Kidney (tissue), 14 donors: ENCODE data around the gene RNGTT. TPM values are rescaled to one million over a fixed set of nuclear protein-coding genes. Genes with fewer than 3 reads are reported as not detected.
"Not testable (repeated sequence)": the region's sequence is repeated elsewhere in the genome, so short reads cannot be mapped to it uniquely, and the experiment has no call there.

Source experiments
- DNase-seq, 5 donors: peaks; one replicate each; pipeline ENCODE4 v3.0.0-alpha.2; 2013 to 2020
- FAIRE-seq: peaks from 2 replicates; lab custom pipeline; 2012; peaks lifted over from hg19 to GRCh38; lab: Jason Lieb, UNC
- H3K27ac ChIP-seq, 2 donors: one replicate each; pipeline ENCODE4 v1.7.0; 2013; ENCODE audit warnings: low read depth in 2 of 2, low read length in 2 of 2, inconsistent platforms in 1 of 2
- H3K27me3 ChIP-seq: one replicate; pipeline ENCODE4 v1.7.1; 2013; ENCODE audit warnings: low read length, inconsistent platforms; ENCODE audit not compliant: control insufficient read depth, insufficient read depth
- H3K36me3 ChIP-seq, 3 donors: one replicate each; pipeline versions ENCODE4 v1.7.0 to v1.7.1; 2013; ENCODE audit warnings: low read length in 3 of 3, control low read depth in 1 of 3, inconsistent platforms in 1 of 3; ENCODE audit not compliant: insufficient read depth in 3 of 3, control insufficient read depth in 2 of 3
- H3K4me1 ChIP-seq, 3 donors: one replicate each; pipeline versions ENCODE4 v1.7.0 to v1.7.1; 2013; ENCODE audit warnings: low read length in 3 of 3, inconsistent platforms in 1 of 3, low read depth in 1 of 3; ENCODE audit not compliant: control insufficient read depth in 2 of 3, insufficient read depth in 2 of 3
- H3K4me3 ChIP-seq, 3 donors: one replicate each; pipeline versions ENCODE4 v1.7.0 to v1.8.1; 2013; ENCODE audit warnings: low read length in 3 of 3, control low read depth in 1 of 3, inconsistent platforms in 1 of 3
- H3K9ac ChIP-seq, 3 donors: one replicate each; pipeline versions ENCODE4 v1.7.0 to v1.7.1; 2013; ENCODE audit warnings: low read length in 3 of 3, control low read depth in 1 of 3, inconsistent platforms in 1 of 3
- H3K9me3 ChIP-seq, 3 donors: one replicate each; pipeline versions ENCODE4 v1.7.0 to v1.7.1; 2013; ENCODE audit warnings: low read length in 3 of 3, control low read depth in 1 of 3, inconsistent platforms in 1 of 3; ENCODE audit not compliant: control insufficient read depth in 2 of 3, insufficient read depth in 1 of 3
- intact Hi-C: fragments of 100-400 bp; cut with DNase I; formaldehyde crosslinking; loops from one replicate; pipeline ENCODE4 v1.11.1; 2022
- polyA plus RNA-seq: library from polyadenylated mRNA; stranded (reverse); fragments of 350-450 nt; fragmentation: Illumina TruSeq; extraction: RNeasy Lipid Tissue Mini Kit (QIAGEN cat#74804); gene quantifications from one replicate; pipeline ENCODE4 v1.2.3, GENCODE V29; 2014; ENCODE audit warnings: low read depth, low replicate concordance; ENCODE audit not compliant: insufficient read depth
- total RNA-seq: library from RNA; stranded (reverse); fragmentation: NEBNext Ultra II Directional; extraction: Animal tissue kit (Norgen Biotek cat#: 25700); gene quantifications from one replicate; pipeline ENCODE4 v1.2.1, GENCODE V29; 2021
- TF ChIP-seq, protein P1 (sequence below): IDR thresholded peaks from 3 replicates; pipeline ENCODE4 v1.5.1; 2012; ENCODE audit warnings: mild to moderate bottlenecking, moderate library complexity, borderline replicate concordance; ENCODE audit not compliant: insufficient read depth; ENCODE audit errors: extremely low read depth
- donor health status: control.
- donor health status: control.
- donor health status: control.
- donor health status: control.
- donor health status: control.
- donor health status: DM: yes; HTN: yes; CAD: no.
- donor health status: Normal renal cell carcinoma (clear cell type).

The RNGTT gene
- total and polyA plus RNA-seq, 2 donors from 2014 or later, result 5.4 to 13.8 TPM

DNA sequence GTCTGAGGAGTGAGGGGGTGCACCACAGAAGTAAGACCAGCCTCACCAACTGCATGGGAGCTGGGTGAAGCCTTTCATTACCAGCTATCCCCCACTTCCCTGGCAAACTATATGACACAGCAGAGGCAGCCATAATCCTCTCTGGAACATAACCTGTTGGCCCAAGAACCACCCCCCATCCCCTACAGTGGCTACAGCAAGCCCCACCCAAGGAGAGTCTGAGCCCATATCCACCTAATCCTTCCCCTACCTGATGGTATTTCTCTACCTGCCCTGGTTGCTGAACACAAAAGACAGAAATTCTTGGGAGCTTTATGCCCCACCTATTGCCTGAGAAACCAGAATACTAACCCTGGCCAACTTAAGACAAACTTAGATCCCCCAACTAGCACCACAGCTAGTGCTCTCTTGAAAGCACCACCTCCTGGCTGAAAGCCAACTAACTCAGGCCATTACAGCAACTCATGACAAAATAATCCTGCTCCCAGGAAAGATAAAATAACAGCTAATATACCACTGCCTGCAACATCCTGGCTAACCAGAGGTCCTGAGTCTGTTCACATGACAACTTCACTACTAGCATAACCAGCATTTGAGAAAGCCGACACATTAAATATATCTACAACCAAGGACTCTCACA is 11.2 kb downstream of the RNGTT start:
- FAIRE-seq (no peak), DNase-seq (no peak)
- TF ChIP-seq, protein P1, sequence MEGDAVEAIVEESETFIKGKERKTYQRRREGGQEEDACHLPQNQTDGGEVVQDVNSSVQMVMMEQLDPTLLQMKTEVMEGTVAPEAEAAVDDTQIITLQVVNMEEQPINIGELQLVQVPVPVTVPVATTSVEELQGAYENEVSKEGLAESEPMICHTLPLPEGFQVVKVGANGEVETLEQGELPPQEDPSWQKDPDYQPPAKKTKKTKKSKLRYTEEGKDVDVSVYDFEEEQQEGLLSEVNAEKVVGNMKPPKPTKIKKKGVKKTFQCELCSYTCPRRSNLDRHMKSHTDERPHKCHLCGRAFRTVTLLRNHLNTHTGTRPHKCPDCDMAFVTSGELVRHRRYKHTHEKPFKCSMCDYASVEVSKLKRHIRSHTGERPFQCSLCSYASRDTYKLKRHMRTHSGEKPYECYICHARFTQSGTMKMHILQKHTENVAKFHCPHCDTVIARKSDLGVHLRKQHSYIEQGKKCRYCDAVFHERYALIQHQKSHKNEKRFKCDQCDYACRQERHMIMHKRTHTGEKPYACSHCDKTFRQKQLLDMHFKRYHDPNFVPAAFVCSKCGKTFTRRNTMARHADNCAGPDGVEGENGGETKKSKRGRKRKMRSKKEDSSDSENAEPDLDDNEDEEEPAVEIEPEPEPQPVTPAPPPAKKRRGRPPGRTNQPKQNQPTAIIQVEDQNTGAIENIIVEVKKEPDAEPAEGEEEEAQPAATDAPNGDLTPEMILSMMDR, result no peak
- Histone ChIP-seq H3K27ac (no peak overlapping the region), H3K9me3 (peaks cover 0 to 10% (median 2%) of the 10 kb centered on the region in 3 donors), H3K9ac (no peak overlapping the region), H3K4me1 (no peaks in the 10 kb centered on the region), H3K36me3 (no peaks in the 10 kb centered on the region), H3K4me3 (no peak overlapping the region), H3K27me3 (no peaks in the 10 kb centered on the region)
- intact Hi-C loops, result no loop called here

DNA sequence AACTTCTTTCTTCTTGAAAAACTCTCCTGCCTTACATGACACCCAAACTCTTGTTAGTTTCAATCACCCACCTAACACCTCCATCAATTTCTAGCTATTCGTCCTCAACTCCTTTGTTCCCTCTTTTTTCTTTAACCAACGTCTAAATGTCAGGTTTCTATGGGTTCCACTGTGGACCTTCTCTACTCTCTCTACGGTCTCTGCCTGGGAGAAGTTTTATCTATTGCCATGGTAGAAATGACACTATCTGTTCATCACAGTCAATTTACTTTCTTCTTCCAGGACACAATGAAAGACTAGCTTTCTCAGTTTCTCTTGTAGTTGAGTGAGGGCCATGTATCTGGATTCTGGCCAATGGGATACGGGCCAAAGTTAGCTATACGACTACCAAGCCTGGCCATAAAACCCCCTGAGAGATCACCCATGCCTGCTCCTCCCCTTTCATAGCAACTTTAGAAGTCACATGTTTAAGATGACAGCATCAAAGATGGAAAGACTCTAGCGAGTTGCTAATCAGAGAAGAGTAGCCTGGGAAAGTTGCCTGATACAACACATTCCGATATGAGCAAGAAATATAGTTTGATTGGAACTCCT is 17.9 kb downstream of the RNGTT start:
- H3K9me3 ChIP-seq, result no peaks in the 10 kb centered on the region
- intact Hi-C loops, result no loop called here
- H3K36me3 ChIP-seq, result no peaks in the 10 kb centered on the region
- H3K27ac ChIP-seq, result no peak overlapping the region
- H3K9ac ChIP-seq, result no peak overlapping the region
- no peak for DNase-seq
- H3K4me1 ChIP-seq, result no peaks in the 10 kb centered on the region
- no peaks in the 10 kb centered on the region for H3K27me3 ChIP-seq
- TF ChIP-seq, protein P1, result no peak
- FAIRE-seq, result no peak
- no peak overlapping the region for H3K4me3 ChIP-seq

DNA sequence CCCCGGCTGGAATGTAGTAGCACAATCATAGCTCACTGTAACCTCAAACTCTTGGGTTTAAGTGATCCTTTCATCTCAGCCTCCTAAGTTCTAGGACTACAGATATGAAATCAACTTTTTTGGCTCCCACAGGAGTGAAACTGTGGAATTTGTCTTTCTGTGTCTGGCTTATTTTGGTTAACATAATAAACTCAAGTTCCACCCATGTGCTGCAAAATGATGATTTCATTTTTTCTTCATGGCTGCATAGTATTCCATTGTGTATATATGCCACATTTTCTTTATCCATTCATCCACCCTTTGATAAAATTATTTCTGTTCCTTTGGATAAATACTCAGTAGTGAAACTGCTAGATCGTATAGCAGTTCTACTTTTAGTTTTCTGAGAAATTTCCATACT is 29.9 kb downstream of the RNGTT start:
- Histone ChIP-seq H3K9ac (no peak overlapping the region), H3K27ac (no peak overlapping the region), H3K27me3 (no peaks in the 10 kb centered on the region), H3K9me3 (peaks cover 0 to 19% (median 5%) of the 10 kb centered on the region in 3 donors), H3K36me3 (peaks cover 2 to 5% (median 4%) of the 10 kb centered on the region in 3 donors), H3K4me3 (no peak overlapping the region), H3K4me1 (no peaks in the 10 kb centered on the region)
- intact Hi-C loops, result no loop called here
- FAIRE-seq (no peak), DNase-seq (no peak)
- TF ChIP-seq, protein P1, result no peak

DNA sequence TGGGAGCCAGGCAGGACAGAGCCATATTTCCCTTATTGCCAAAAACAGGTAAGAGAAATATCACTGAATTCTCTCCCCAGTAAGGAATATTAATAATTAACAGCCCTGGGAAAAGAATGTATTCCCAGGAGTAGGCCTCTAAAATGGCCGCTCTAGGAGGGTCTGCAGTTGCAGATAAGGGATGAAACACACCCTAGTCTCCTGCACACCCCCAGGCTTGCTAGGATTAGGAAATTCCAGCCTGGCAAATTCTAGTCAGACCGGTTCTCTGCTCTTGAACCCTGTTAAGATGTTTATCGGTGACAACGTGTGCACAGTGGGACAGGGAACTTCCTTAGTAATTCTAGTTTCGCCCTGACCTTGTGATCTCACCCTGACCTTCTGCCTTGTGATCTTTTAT is 31.4 kb downstream of the RNGTT start:
- H3K4me1 ChIP-seq, H3K36me3 ChIP-seq, H3K27ac ChIP-seq, H3K27me3 ChIP-seq, H3K4me3 ChIP-seq, intact Hi-C loops, FAIRE-seq, H3K9ac ChIP-seq, DNase-seq: not testable (repeated sequence)
- peaks cover 0 to 19% (median 5%) of the 10 kb centered on the region in 3 donors for H3K9me3 ChIP-seq
